ENCODE results near the gene RNFT2.

The RNFT2 gene

GRCh38 chr12:116697305-116697704 lies 40.8 kb upstream of the RNFT2 start:
- Histone ChIP-seq H3K4me1 (peaks cover 0 to 8% (median 4%) of the 10 kb centered on the region in 4 donors), H3K36me3 (no peaks in the 10 kb centered on the region), H3K27ac (no peak overlapping the region), H3K27me3 (peaks cover 0 to 21% of the 10 kb centered on the region in 2 donors), H3K4me3 (no peak overlapping the region), H3K9me3 (no peaks in the 10 kb centered on the region)
- TF ChIP-seq CTCF (IDR thresholded peaks at IDR 0.05) = no peak
- intact Hi-C loops (cut with DNase I; ENCODE audit: low total_unique reads) = loop anchor here (10.0 kb wide), 1 partner anchor 443 kb away; no protein-coding TSS in a partner anchor
- DNase-seq = no peak

GRCh38 chr12:116697716-116698115 lies 40.4 kb upstream of the RNFT2 start:
- no peak for DNase-seq
- no peaks in the 10 kb centered on the region for H3K9me3 ChIP-seq
- no peaks in the 10 kb centered on the region for H3K36me3 ChIP-seq
- no peak overlapping the region for H3K27ac ChIP-seq
- intact Hi-C loops (cut with DNase I; ENCODE audit: low total_unique reads) = loop anchor here (10.0 kb wide), 1 partner anchor 443 kb away; no protein-coding TSS in a partner anchor
- TF ChIP-seq CTCF (IDR thresholded peaks at IDR 0.05) = no peak
- no peak overlapping the region for H3K4me3 ChIP-seq
- H3K27me3 ChIP-seq = peaks cover 0 to 17% of the 10 kb centered on the region in 2 donors
- H3K4me1 ChIP-seq = peaks cover 0 to 8% (median 4%) of the 10 kb centered on the region in 4 donors

- no peaks in the 10 kb centered on the region for H3K36me3 ChIP-seq
- H3K4me3 ChIP-seq = no peak overlapping the region
- no peaks in the 10 kb centered on the region for H3K9me3 ChIP-seq
- peaks cover 0 to 17% of the 10 kb centered on the region in 2 donors for H3K27me3 ChIP-seq
- H3K4me1 ChIP-seq = peaks cover 0 to 8% (median 4%) of the 10 kb centered on the region in 4 donors
- no peak overlapping the region for H3K27ac ChIP-seq
- TF ChIP-seq CTCF (IDR thresholded peaks at IDR 0.05) = no peak
- intact Hi-C loops (cut with DNase I; ENCODE audit: low total_unique reads) = loop anchor here (10.0 kb wide), 1 partner anchor 443 kb away; no protein-coding TSS in a partner anchor
- no peak for DNase-seq
Measured at GRCh38 chr12:116698116-116698515, 40.0 kb upstream of the RNFT2 start.

- no peak for DNase-seq
- Histone ChIP-seq H3K9me3 (no peaks in the 10 kb centered on the region), H3K27ac (no peak overlapping the region), H3K4me3 (no peak overlapping the region), H3K36me3 (no peaks in the 10 kb centered on the region), H3K27me3 (peaks cover 0 to 13% of the 10 kb centered on the region in 2 donors), H3K4me1 (peaks cover 0 to 3% (median 1%) of the 10 kb centered on the region in 4 donors)
- TF ChIP-seq CTCF (IDR thresholded peaks at IDR 0.05) = no peak
- intact Hi-C loops (cut with DNase I; ENCODE audit: low total_unique reads) = loop anchor here (10.0 kb wide), 1 partner anchor 444 kb away; no protein-coding TSS in a partner anchor
Measured at GRCh38 chr12:116698554-116699075, 39.5 kb upstream of the RNFT2 start.

GRCh38 chr12:116700066-116700465 lies 38.0 kb upstream of the RNFT2 start:
- no peak for DNase-seq
- Histone ChIP-seq H3K27me3 (peaks cover 0 to 2% of the 10 kb centered on the region in 2 donors), H3K4me1 (no peaks in the 10 kb centered on the region), H3K9me3 (no peaks in the 10 kb centered on the region), H3K36me3 (no peaks in the 10 kb centered on the region), H3K4me3 (no peak overlapping the region), H3K27ac (no peak overlapping the region)
- no peak for TF ChIP-seq CTCF (IDR thresholded peaks at IDR 0.05)
- intact Hi-C loops (cut with DNase I; ENCODE audit: low total_unique reads) = loop anchor here (10.0 kb wide), 1 partner anchor 425 kb away; no protein-coding TSS in a partner anchor
